Stimulated activated CD8-positive, alpha-beta memory T cell treated with anti-CD3 and anti-CD28 coated beads, Interleukin-7, amount 100 ng/mL, for 48 hours (primary cell): ENCODE measurements around the gene TTYH2.
"Not testable (repeated sequence)": the region's sequence is repeated elsewhere in the genome, so short reads cannot be mapped to it uniquely, and the experiment has no call there.

Experiments used
- DNase-seq, 2 donors: peaks; one replicate each; pipeline ENCODE4 v3.0.0-alpha.2; 2020; ENCODE audit warnings: low read depth in 1 of 2; ENCODE audit errors: extremely low read depth in 1 of 2

TTYH2 gene

DNA sequence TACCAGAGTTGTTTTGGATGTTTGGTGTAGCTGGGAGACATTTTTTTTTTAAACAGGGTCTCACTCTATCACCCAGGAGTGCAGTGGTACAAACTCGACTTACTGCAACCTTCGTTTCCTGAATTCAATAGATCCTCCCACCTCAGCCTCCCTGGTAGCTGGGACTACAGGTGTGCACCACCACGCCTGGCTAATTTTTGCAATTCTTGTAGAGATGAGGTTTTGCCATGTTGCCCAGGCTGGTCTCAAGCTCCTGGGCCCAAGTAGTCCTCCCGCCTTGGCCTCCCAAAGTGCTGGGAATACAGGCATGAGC is 68.9 kb downstream of the TTYH2 start:
- DNase-seq = not testable (repeated sequence)

DNA sequence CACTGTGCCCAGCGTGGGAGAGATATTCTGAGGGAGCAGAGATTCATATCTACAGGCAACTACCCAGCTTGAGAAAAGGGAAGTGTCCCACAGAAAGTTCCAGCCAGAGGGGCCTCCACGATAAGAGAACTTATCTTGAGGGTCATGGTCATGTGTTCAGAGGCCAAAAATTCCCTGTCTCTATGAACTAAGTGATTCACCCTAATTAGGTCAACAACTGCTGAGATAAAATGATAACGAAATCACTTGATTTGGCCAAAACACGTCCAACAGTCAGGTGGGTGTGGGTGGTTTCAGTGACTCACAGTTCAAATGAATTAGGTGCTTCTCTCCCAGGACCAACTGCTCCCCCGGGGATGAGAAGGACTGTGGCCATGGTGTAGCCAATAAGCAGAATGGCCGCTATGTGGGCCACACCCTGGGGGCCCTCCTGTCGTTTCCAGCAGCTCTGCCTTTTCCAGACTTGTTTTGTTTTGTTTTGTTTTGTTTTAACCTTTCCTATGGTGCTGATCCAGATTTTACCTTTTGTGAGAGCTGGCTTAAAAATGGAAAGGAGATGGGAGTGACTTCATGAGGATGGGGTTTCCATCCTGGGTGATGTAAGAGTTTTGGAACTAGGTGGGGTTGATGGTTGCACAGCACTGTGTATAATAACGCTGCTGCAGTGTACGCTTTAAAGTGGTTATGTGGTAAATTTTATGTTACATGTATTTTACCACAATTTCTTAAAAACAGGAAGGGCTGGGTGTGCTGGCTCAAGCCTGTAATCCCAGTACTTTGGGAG is 69.4 kb downstream of the TTYH2 start:
- peak; percentile 64 to 84 for DNase-seq

DNA sequence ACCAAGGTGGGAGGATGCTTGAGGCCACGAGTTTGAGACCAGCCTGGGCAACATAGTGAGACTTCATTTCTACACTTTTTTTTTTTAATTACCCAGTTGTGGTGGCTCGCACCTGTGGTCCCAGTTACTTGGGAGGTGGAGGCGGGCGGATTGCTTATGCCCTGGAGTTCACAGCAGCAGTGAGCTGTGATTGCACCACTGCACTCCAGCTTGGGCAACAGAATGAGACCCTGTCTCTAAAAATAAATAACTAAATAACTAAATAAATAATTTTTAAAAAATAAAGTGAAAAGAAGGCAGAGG is 70.0 kb downstream of the TTYH2 start:
- no peak for DNase-seq

DNA sequence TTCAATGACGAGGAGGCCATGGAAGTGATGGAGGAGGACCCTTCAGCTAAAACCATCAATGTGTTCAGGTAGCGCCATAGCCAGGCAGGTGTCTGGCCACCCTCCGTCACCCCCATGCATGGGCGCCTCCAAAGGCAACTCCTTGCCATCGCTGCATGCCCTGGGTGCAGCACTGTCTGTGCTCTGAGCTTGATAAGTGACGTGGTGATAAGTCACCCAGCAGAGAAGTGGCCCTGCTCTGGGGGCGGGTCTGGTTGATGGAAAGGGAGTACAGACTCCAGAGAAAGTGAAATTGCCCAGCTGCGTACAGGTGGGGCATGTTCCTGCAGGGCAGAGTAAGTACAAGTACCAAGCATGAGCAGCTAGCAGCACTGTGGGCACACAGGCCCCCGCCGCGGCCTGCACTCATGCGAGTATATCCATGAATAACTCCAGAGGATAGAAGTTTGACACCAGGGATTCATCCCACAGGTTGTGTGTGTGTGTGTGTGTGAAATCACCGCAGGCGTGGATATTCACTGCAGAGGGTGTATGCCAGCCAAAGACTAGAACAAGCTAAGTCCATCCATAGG is 73.7 kb downstream of the TTYH2 start:
- no peak for DNase-seq

DNA sequence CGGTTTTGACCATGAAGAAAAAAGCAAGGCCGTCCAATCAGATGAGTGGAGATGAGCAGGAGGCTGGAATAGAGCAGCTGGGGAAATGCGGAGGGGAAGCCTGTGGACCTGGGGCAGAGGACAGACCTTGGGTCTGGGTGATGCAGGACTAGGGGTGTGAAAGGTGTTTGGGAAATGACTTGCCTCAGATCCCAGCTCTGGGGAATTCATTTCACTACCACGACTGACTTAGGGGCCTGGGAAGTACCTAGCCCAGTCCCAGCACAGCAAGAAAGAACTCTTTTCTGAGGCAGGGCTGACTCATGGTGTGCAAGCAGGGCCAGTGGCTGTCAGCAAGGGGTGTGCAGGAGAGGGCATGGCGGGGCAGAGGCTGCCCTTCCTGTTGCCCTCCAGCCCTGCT is 75.4 kb downstream of the TTYH2 start:
- peak in 1 of 2 donors; percentile 48 for DNase-seq

DNA sequence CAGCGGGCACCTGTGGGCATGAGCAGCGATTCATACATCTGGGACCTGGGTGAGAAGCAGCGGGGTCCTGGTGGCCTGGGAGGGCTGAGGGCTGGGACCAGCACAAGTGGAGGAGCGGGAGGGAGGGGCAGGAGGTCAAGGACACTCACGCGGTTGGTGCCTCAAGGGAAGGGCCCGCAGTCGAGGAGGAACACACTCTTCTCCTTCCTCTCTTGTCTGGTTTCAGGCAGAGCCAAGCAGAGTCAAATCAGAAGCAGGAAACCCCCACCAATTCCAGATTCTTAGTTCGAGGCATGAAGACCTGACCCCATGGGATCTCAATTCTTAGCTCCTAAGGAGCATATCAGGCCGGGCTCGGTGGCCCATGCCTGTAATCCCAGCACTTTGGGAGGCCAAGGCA is 76.3 kb downstream of the TTYH2 start:
- no peak for DNase-seq

DNA sequence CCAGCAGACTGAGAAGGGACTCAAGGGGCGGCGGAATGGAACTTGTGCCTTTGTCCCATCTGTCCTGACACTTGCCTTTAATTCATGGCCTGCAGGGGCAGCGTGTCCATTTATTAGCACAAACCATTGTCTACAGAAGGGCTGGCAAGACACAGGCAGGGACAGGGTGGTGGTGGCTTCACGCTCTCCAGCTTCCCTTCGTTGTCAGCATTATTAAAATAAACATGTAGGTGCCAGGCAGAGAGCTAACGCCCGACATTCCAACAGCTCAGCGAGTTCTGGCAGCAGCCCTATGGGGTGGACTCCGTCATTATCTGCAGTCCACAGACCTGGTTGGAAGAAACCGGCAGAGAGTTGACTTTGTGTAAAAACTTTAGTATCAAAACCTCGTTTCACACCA is 77.0 kb downstream of the TTYH2 start:
- no peak for DNase-seq

DNA sequence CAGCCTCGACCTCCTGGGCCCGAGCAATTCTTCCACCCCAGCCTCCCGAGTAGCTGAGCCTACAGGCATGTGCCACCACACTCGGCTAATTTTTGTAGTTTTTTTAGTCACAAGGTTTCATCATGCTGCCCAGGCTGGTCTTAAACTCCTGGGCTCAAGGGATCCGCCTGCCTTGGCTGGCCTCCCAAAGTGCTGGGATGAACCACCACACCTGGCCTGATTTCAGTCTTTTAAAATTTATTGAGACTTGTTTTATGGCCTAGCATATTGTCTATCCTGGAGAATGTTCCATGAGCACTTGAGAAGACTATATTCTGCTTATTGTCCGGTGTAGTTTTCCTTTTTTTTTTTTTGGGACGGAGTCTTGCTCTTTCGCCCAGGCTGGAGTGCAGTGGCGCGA is 79.1 kb downstream of the TTYH2 start:
- DNase-seq = no peak

DNA sequence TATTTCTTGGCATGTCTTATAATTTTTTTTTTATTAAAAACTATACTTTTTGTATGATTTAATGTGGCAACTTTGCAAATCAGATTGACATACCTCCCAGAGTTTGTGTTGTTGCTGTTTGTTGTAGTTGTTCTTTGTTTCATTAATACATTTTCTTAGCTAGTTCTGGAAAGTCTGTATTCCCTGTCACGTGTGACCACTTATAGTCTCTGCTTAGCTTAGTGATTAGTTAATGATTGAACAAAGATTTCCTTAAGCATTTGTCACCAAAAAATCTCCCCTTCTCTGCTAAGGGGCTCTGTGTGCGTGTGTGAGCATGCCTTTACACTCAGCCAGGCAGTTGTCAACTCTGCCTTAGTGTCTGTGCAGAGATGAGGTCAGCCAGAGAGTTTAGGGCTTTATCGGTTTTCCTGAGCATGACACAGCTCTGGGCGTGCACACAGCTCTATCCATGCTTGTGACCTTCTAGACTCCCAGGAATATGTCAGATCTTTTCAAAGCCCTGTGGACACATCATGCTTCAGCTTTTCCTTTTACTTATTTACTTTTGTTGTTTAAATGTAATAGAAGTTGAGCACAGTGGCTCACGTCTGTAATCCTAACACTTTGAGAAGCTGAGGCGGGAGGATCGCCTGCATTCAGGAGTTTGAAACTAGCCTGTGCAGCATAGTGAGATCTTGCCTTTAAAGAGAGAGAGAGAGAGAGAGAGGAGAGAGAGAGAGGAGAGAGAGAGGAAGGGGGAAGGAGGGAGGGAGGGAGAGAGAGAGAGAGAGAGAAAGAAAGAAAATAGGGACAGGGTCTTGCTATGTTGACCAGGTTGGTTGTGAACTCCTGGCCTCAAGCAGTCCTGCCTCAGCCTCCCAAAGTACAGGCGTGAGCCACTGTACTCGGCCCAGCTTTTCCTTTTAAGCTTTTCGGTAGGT is 82.5 kb downstream of the TTYH2 start:
- no peak for DNase-seq

DNA sequence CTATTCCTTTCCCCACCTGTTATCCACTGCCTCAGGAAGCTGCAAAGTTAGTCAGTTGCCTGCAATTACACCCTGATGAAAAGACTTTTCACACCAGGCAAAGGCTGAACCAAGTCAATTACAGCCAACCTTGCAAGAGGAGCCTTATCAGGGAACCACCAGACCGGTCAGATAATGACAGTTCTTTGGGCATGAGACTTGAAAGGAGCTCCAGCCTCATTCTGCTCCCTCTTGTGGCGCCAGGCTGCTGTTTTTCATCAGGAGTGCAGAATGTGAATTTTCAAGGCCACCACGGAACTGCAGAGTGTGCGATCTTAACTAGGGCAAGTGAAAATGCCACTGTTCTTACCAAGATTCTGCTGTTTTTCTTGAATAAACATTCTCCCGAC is 83.2 kb downstream of the TTYH2 start:
- DNase-seq = no peak

DNA sequence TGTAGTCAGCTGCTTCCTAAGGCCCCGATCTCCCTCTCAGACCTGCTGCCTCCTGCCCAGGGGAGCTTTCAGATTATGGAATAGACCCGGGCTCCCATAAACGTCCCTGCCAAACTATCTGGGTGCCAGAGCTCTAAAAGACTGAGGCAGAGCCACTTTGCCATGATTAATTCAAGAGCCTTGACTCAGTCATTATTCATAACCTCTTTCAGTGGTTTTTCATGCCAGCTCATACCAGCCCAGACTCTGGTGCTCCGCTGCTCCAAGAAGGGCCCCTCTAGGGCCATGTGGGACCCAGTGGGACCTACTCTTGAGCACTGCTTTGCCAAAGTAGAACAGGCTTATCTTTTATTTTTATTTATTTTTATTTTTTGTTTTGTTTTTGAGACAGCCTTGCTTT is 84.6 kb downstream of the TTYH2 start:
- peak in 1 of 2 donors; percentile 70 for DNase-seq

DNA sequence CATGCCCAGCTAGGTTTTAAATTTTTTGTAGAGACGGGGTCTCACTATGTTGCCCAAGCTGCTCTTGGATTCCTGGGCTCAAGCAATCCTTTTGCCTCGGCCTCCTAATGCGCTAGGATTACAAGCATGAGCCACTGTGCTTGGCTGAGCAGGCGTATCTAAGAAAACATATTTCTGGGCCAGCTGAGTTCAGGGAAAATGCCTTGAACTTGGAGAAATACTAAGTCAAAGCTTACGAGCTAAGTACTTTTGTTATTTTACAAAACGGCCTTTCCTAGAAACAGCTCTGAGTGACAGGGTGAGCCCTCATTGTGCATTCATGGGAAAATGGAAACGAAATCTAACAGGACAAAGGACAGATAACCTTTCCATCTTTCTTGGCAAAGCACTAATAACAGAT is 85.4 kb downstream of the TTYH2 start:
- no peak for DNase-seq

DNA sequence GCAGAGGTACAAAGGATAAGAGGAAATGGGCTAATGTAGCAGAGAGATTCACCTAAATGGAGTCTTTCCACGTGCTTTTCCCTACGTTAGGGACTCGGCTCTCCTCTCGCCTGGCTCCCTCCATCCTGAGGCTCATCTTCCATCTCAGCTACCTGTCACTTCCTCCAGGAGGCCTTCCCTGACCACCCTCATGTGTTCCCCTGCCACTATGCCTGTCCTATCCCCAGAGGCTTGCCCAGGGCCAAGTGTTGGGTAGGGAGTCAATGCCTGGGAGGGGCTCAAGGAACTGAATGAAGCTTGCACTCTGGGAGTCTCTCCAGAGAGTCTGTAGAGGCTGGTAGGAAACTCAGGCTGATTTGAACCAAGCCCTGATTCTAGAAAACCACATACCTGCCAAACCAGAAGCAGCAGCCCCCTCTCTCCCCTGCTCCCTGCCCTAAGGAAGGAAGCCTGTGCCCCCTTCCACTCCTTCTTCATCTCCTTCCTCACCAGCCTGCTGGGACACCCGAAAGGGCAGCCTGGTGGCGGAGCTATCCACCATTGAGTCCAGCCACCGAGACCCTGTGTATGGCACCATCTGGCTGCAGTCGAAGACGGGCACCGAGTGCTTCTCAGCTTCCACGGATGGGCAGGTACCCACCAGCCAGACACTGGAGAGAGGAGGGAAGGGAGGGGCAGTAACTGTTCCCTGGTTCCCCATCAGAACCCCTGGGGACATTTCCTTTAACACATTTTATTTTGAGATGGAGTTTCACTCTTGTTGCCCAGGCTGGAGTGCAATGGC is 86.0 kb downstream of the TTYH2 start:
- DNase-seq = no peak

DNA sequence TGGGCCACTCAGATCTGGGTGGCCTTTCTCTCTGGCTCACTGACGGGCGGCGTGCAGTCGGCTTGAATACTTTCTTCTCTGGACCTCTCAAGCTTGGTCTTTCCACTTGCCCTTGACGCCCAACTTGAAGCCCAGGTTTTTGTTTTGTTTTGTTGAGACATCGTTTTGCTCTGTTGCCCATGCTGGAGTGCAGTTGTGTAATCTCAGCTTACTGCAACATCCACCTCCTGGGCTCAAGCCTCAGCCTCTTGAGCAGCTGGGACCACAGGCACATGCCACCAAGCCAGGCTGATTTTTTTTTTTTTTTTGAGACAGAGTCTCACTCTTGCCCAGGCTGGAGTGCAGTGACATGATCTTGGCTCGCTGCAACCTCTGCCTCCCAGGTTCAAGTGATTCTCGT is 89.9 kb downstream of the TTYH2 start:
- DNase-seq = no peak

DNA sequence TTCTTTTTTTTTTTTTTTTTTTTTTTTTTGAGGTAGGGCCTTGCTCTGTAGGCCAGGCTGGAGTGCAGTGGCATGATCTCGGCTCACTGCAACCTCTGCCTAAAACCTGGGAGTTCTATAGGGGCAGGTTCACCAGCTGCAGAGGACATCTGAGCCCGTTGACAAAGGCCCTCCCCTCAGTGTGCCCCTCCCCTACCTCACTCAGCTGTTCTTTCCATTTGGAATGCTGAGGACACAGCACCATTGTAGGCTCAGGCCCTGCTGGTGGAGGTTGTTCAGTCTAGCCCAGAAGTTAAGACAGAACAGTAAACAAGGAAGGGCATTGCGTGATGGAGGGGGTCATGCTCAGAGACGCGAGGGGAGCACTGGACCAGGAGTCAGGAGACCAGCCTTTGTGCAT is 90.8 kb downstream of the TTYH2 start:
- no peak for DNase-seq

DNA sequence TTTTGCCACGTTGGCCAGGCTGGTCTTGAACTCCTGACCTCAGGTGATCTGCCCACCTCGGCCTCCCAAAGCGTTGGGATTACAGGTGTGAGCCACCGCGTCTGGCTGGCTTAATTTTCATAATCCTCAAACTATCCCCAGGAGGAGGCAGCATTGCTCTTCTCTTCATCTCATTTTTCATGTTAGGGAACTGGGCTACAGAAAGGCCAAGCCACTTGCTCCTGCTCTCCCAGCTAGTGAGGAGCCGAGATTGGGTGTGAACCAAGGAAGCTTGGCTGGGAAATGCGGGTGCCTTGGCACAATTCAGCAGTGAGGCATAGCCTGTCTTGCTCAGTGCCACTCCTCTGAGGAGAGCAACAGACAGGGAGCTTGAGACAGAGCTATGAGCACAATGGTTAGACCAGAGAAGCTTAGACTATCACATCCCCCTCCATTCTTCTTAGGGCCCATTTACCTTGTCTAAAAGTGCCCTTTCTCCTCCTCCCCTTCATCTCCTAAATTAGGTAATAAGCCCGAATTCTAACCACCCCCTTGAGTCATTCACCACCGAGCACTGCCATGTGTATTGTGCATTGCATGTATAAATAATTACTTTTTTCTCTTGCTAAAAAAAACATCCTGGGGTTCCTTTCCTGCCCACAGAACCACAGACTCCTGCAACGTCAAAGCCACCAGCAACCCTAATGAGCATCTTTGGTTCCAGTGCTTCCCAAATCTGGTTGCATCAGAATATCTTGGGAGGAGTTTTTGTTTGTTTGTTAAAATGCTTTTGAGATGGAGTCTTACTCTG is 92.7 kb downstream of the TTYH2 start:
- no peak for DNase-seq

DNA sequence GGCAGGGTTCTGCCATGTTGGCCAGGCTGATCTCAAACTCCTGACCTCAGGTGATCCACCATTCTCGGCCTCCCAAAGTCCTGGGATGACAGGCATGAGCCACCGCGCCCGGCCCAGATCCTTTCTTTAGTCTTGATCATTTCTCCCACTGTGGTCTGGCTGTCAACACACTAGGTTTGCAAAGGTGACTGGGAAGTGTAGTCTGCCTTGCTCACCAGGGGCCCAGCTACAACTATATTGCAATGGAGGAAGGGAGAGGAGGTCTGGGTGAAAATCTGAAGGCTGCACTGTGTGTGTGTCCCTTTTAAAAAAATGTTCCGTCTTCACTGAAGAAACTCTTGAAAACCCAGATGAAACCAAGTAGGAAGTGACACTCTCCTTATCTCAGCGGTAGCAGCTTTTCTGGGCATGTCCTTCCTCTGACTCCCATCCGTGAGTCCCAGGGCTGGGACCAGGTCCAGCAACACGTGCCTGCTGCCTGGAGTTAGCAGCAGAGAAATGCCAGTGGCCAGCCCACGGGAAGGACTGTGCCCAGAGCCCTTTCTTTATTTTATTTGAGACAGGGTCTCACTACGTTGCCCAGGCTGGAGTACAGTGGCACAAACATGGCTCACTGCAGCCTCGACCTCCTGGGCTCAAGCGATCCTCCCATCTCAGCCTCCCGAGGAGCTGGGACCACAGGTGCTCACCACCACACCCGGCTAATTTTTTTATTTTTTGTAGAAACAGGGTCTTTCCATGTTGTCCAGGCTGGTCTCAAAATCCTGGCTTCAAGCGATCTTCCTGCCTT is 94.8 kb downstream of the TTYH2 start:
- DNase-seq = no peak

DNA sequence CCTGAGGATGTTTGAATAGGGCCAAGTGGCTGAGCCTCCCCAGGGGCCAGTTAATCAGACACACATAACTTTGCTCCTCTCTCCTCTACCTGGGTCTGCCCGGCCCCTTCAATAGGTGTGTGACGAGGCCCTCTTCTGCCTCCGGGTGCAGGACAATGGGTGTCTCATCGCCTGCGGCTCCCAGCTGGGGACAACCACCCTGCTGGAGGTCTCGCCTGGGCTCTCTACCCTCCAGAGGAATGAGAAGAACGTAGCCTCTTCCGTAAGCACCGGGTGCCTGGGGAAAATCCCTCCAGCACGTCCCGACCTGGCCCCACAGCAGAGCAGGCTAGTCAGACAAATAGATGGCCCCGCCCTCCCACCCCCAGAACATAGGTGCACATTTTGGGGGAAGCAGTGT is 96.5 kb downstream of the TTYH2 start:
- no peak for DNase-seq
